CD1c-positive myeloid dendritic cell (primary cell): ENCODE results near the gene FGD6.
"Not testable (repeated sequence)": the region's sequence is repeated elsewhere in the genome, so short reads cannot be mapped to it uniquely, and the experiment has no call there.

Experiments
- DNase-seq: peaks from one replicate; pipeline ENCODE4 v3.0.0-alpha.2; 2016; ENCODE audit errors: extremely low spot score

FGD6 gene

DNA sequence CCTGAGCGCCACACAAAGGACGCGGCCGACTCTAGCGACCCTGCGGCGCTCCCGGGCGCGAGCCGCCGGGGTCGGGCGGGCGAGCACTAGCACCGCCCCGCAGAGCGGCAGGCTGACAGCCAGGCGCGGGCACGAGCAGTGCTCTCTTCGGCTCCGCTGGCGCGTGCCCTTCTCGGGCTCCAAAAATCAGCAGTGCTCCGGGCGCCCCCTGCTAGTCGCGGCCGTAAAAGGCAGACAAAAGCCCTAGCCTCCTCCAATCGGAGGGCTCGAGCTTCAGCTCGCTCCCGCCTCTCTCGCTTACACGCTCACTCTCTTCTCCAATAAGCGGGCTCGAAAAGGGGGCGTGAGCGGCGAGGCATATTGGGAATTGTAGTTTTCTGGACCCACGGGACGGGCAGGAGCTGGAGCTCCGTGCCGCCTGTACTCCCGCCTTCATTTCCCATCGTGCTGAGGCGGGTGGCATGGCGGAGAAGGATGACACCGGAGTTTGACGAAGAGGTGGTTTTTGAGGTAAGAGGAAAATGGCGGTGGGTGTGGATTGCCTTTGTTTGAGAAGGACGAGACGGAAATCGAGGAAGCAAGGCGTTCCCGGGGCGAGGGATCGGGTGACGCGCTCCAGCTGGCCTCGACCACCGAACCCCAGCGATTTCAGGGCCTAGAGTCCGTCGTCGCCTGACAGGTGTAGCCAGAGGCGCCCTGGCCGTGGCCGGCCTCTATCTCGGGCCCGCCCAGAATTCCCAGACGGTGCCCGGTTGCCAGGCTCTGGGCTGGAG lies at the start of gene FGD6, which contains the start of gene VEZT:
TSS of gene FGD6 (minus strand) at position 91 of the 773 bp plus-strand sequence. CDS start 227 bp downstream, outside the sequence.
TSS of gene VEZT (plus strand) at position 431 of the 773 bp plus-strand sequence. CDS start at position 475, 44 bp downstream.
- DNase-seq, result peak; percentile 99

DNA sequence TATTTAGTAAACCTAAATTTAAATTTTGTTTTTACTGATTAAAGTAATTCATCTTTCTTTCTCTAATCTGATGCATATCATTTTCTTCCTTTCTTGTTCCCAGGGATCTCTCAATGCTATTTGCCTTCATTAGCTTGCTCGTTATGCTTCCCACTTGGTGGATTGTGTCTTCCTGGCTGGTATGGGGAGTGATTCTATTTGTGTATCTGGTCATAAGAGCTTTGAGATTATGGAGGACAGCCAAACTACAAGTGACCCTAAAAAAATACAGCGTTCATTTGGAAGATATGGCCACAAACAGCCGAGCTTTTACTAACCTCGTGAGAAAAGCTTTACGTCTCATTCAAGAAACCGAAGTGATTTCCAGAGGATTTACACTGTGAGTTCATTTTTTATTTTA lies 49.0 kb upstream of the FGD6 start:
- no peak for DNase-seq

DNA sequence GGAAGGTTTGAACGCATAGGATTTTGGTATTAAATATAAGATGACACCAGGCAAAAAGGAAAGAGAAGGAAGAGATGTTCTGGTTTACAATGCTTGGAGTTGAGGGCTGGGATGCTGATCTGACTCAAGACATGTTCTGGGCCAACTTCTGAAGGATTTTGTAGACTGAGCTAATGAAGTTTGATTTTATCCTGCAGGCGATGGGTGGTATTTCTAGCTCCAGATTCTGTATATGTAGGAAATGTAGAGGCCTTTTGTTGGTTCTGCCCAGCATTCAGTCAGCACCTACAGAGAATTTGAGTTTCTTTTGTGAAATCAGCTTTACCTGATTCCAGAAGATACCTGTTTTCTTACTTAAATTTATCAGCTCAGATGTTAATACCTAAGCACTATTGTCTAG lies 48.5 kb upstream of the FGD6 start:
- DNase-seq, result no peak

DNA sequence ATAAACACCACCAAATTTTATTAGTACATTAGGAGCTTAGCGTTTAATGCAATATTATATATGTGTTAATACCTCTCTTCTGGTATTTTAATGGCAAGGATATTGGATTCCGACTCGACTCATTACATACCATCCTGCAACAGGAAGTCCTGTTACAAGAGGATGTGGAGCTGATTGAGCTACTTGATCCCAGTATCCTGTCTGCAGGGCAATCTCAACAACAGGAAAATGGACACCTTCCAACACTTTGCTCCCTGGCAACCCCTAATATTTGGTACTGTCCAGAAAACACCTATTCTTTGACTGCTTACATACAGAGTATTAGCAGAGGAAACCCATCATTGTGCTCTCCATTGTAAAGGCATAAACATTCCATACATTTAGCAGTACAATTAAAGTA lies 45.5 kb upstream of the FGD6 start:
- DNase-seq, result no peak

DNA sequence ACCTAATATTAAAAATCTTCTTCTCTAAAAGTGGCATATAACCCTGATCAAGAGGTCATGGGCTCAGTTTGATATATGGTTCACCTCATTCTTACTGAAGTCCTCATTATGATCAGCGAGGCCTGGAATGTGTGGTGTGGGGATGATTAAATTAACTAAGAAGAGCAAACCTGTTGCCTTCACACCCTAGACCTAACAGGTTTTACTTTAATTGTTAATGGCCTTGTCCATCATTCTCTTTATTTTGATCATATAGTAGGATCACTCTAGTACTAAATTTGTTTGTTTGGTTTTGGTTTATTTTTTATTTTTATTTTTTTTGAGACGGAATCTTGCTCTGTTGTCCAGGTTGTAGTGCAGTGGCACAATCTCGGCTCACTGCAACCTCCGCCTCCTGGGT lies 43.8 kb upstream of the FGD6 start:
- no peak for DNase-seq

DNA sequence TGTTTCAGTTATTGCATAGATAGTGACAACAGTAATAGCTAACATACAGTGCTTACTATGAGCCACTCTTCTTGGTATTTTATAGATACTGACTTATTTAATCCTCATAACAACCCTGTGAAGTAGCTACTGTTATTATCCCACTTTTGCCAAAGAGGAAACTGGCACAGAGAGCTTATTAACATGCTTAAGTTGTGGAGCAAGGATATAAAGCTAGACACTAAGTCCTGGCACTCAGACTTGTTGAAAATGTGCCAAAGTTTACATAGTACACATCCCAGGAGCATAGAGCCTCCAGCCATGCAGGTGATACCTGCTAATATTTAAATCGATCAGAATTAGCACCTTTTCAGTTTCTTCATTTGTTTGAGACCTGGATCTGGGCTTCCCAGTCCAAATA lies 42.1 kb upstream of the FGD6 start:
- DNase-seq, result no peak

DNA sequence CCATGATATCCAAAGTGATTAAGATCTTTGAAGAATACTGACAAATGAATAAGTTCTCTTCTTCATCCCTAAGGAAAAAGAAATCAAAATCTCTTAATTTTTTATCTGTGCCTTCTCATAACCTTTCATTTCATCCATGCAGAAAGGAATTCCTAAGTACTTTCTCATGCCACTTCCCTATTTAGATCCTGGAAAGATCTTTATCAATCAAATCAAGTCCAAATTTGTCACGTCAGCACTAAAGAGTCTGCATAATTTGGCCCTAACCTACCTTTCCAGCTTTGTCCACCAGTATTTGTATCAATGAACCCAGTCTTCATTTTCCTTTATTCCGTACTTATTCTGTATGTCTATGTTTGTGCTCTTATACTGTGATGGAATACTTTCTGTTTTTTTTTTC lies 41.5 kb upstream of the FGD6 start:
- DNase-seq, result no peak

DNA sequence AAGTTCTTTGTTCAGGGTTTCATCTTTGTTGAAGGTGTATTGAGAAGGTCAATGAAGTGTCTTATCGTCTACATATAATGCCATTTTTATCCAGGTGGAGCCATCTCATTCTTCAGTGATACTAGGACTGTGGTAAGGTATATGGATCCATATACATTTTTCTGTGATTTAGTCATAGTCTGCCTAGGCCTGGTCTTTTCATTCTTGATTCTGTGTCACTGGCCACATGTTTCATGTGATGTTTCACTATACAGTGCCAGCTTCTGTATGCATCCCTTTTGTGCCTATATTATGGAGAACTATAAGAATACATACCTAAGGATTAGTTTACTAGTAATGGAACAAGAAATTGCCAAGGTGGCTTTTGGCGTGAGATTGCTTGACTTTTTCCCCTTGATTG lies 40.9 kb upstream of the FGD6 start:
- DNase-seq, result no peak

DNA sequence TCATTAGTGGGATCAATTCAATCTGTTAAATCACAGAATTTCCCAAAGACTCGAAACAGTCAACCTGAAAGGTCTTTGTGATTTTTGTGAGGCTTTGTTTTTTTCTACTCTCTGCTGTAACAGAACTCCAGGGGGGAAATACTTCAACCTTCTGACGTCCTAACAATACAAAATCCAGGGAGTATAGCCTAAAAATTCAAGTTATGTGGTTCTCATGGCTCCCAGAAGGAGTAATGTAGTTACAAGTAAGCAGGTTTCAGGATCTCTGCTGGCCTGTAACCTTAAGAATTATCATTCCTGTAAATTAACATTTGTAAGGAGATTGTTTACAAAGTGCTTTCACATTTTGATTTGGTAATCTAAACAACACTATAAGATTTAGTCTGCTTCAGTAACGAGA lies 40.3 kb upstream of the FGD6 start:
- no peak for DNase-seq

DNA sequence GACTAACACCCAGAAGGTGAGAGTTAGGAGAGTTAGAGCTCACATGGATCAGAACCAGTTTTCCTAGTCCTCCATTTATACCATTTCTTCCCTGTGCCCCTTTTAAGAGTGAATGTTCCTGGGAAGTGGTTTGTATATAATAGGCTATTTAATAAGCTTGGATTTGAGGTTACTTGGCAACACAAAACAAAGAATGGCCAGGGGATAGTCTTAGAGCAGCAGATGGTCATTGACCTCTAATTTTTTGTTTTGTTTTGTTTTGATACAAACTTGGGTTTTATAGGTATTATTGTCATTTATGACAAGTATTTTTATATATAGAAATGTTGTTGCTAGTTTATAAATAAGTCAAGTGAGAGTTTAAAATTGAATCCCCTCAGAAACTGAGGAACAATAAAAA lies 36.1 kb upstream of the FGD6 start:
- DNase-seq, result no peak

DNA sequence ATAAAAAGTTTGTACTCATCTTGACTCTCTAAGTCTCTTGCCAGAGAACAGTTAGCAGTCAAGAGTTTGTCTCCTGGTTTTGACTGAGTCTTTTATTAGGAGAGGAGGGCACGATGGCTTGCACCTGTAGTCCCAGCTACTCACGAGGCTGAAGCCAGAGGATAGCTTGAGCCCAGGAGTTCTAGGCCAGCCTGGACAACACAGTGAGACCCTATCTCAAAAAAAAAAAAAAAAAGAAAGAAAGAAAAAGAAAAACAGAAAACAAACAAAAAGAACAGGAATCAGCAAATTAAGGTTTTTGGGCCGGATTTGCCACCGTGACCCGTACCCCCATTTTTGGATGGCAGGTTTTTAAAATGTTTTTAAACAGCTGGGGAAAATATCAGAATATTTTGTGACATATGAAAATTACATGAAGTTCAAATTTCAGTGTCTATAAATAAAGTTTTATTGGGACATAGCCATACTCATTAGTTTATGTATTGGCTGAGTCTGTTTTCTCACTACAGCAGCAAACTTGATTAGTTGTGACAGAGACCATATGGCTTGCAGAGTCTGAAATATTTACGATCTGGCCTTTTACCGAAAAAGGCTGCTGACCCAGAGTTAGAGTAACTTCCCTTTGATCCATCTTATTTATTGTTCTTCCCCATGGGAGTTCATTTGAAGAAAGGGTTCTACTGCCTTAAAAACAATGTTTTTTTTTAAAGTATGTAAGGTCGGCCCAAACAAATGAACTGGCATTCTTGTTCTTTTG lies 31.5 kb upstream of the FGD6 start:
- DNase-seq, result no peak

DNA sequence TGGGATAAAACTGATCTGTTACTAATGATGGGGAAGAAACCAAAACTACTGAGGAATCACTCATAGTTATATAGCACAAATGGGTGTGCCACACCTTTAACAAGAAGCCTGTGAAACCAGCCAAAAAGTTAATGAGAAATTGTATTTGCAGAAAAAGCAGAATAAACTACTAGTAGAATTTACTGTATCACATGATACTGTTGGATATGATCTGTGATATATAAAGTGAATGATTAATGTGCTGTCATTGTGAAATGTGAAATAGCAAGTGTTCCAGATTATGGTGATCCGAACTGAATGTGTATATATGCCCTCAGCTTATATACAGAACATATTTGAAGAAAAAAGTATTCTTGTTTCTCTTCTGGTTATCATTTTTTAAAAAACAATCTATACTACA lies 30.8 kb upstream of the FGD6 start:
- no peak for DNase-seq

DNA sequence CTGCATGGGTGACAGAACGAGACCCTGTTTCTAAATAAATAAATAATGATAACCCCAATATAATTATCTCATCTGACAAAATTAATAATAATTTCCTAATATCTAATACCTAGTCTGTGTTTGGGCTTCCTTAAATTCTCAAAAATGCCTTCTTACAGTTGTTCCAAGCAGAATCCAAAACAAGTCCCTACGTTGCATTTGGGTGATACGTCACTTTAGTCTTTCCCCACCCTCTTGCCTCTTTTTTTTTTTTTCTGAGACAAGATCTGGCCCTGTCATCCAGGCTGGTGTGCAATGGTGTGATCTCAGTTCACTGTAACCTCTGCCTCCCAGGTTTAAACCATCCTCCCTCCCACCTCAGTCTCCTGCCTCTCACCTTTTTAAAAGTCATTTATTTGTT lies 27.1 kb upstream of the FGD6 start:
- DNase-seq, result no peak

DNA sequence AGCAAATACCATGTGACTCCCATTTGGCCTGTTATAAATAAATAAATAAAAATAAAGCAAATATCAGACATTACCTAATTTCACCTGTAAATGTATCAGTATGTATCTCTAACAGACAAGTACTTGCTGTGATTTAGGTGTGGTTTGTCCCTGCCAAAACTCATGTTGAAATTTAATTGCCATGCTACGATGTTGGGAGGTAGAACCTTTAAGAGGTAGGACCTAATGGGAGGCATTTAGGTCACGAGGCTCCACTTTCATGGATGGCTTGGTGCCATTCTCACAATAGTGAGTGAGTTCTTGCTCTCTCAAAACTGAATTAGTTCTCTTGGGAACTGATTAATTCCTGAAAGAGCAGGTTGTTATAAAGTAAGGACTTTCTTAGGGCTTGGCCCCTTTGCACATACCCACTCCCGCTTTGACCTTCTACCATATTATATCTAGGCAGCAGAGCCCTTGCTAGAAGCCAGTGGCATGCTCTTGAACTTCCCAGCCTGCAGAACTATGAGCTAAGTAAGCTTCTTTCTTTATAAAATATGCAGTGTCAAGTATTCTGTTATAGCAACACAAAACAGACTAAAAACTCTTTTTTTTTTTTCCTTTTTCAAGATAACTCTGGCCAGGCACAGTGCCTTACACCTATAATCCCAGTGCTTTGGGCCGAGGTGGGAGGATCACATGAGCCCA lies 26.4 kb upstream of the FGD6 start:
- DNase-seq, result no peak

DNA sequence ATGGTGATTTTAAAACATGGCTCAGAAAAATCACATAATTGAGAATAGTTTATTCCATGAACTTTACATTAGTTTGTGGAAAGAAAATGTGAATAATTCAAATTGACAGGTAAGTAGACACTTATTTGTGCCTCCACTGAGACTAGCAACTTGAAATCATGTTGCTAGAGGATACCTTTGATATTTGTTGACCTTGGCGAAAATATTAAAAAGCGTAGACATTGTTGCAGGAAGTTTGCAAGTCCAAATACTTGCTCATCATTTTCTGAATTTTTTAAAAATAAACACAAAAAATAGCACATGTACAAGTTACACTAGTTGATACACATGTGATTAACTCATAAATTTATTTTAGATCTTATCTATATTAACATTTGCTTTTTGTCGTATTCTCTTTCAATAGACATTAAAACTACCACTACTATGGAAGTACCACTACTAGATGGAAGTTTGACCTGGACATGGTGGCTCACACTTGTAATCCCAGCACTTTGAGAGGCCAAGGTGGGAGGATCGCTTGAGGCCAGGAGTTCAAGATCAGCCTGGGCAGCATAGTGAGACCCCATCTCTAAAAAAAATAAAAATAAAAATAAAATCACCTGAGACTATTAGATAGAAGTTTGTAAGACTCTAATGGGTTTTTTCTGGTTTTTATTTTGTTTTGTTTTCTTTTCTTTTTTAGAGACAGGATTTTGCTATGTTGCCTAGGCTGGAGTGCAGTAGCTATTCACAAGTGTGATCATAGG lies 24.7 kb upstream of the FGD6 start:
- DNase-seq, result no peak

DNA sequence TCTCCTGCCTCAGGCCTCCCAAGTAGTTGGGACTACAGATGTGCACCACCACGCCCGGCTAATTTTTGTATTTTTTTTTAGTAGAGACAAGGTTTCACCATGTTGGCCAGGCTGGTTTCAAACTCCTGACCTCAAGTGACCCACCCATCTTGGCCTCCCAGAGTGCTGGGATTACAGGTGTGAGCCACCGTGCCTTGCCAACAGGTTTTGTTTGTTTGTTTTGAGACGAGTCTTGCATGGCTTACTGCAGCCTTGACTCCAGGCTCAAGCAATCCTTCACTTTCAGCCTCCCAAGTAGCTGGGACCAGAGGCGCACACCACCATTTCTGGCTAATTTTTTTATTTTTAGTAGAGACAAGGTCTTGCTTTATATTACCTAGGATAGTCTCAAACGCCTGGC lies 23.9 kb upstream of the FGD6 start:
- DNase-seq, result not testable (repeated sequence)

DNA sequence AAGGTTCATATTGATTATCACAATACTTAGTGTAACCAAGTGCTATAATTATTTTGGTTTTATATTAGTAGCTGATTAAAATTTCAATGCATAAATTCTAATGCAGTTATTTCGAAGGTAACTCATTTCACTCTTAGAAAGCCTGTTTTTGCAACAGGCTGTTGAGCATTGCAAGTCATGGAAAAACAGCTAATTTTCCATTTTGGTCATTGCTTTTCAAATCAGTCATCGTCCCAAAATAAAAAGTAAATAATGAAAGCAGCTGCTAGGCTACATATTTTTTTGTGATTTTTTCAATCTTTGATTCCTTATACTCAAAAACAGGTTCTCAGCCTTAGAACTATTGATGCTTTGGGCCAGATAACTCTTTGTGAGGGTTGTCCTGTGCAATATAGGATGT lies 23.3 kb upstream of the FGD6 start:
- no peak for DNase-seq

DNA sequence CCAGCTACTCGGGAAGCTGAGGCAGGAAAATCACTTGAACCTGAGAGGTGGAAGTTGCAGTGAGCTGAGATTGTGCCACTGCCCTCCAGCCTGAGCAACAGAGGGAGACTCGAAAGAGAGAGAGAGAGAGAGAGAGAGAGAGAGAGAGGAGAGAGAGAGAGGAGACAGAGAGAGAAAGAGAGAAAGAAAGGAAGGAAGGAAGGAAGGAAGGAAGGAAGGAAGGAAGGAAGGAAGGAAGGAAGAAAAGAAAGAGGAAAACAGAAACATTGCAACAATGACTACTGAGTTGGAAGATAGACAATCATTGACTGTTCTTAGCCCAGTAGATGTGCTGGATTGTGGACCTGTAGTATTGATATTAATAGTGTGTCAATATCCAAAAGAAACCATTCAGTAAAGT lies 22.6 kb upstream of the FGD6 start:
- not testable (repeated sequence) for DNase-seq

DNA sequence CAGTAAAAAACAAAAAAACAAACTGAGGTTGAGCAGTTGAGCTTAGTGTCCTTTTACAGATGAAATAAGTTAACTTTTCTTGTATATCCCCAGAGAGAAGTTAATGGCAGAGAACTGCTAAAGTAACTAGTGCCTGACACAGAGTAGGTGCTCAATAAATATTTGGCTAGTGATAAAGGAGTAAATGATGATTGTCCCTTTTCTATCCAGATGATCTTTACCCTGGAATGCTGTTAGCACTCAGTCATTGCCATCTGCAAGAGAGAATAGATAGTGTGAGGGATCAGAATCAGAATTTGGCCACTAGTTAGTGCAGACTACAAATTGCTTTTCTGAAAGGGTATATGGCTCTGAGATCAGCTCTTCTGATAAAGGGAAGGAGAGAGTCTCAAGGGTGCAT lies 21.9 kb upstream of the FGD6 start:
- DNase-seq, result no peak

DNA sequence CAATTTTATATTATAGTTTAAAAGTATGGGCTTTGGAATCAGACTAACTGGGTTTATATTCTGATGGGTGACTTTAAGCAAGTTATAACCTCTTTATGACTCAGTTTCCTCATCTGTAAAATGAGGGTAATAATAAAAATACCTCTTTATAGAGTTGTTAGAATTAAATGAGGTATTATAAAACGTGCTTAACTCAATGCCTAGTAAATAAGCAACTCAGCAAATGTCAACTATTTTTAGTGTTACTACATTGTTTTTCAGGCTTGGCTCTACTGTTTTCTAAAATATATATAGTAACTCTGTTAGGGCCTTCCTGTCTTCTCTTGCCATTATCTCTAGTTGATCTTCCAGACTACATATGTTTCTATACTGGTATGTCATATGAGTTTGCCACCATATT lies 20.9 kb upstream of the FGD6 start:
- no peak for DNase-seq

DNA sequence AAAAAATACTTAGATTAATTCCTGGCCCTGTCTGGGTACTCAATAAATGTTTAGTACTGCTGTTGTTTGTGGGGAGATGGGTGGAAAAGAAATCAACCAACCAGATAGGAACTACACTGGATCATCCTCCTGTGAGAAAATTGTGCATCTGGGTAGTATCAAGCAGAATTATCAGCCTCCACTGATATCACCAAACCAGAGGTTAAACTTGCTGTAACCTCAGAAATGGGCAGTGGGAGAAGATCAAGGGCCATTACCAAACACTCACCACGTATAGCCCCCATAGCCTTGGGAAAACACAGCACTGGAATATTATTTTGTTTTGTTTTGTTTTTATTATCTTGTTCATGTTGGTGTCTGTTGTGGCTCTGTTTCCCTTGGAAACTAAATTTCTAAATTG lies 20.0 kb upstream of the FGD6 start:
- no peak for DNase-seq

DNA sequence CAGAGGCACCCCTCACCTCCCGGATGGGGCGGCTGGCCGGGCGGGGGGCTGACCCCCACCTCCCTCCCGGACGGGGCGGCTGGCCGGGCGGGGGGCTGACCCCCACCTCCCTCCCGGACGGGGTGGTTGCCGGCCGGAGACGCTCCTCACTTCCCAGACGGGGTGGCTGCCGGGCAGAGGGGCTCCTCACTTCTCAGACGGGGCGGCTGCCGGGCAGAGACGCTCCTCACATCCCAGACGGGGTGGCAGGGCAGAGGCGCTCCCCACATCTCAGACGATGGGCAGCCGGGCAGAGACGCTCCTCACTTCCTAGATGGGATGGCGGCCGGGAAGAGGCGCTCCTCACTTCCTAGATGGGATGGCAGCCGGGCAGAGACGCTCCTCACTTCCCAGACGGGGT lies 18.4 kb upstream of the FGD6 start:
- not testable (repeated sequence) for DNase-seq
